Measurements from ENCODE around the gene BICD1. TPM values are rescaled to one million over a fixed set of nuclear protein-coding genes. Genes with fewer than 3 reads are reported as not detected.

Gene BICD1
- total RNA-seq, 4 donors from 2014 or later, result 1.5 to 4.5 (median 2.4) TPM

DNA sequence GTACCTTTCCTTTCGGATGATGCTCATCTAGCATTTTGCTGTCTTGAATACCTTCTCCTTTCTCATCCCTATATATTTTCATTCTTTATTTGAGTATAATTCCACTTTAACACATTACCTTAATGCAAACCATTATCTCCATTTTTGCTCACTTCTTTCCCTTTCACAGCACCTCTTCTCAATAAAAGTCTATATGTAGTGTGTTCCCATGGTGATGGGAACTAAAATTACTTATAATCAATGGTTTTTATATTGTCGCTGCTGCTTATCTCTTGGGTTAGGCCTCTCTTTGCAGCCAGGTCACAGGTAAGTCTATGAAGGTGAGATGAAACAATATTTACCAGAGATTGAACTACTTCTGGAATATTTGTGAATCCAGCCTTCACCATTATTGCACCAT is 171.1 kb downstream of the BICD1 start:
- WGBS, 2 donors, result 94 to 98% methylated on average over 2 of the region's 2 CpGs
- no peak overlapping the region for H3K4me3 ChIP-seq (ENCODE audit: low read depth, poor library complexity, severe bottlenecking)
- TF ChIP-seq, protein P1, sequence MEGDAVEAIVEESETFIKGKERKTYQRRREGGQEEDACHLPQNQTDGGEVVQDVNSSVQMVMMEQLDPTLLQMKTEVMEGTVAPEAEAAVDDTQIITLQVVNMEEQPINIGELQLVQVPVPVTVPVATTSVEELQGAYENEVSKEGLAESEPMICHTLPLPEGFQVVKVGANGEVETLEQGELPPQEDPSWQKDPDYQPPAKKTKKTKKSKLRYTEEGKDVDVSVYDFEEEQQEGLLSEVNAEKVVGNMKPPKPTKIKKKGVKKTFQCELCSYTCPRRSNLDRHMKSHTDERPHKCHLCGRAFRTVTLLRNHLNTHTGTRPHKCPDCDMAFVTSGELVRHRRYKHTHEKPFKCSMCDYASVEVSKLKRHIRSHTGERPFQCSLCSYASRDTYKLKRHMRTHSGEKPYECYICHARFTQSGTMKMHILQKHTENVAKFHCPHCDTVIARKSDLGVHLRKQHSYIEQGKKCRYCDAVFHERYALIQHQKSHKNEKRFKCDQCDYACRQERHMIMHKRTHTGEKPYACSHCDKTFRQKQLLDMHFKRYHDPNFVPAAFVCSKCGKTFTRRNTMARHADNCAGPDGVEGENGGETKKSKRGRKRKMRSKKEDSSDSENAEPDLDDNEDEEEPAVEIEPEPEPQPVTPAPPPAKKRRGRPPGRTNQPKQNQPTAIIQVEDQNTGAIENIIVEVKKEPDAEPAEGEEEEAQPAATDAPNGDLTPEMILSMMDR (IDR thresholded peaks at IDR 0.05), result no peak
- no peak for TF ChIP-seq POLR2A (IDR thresholded peaks at IDR 0.05)
- DNase-seq (ENCODE audit: low spot score in 2 of 2), result no peak
- intact Hi-C loops (cut with DNase I; ENCODE audit: low total_unique reads), result no loop called here

DNA sequence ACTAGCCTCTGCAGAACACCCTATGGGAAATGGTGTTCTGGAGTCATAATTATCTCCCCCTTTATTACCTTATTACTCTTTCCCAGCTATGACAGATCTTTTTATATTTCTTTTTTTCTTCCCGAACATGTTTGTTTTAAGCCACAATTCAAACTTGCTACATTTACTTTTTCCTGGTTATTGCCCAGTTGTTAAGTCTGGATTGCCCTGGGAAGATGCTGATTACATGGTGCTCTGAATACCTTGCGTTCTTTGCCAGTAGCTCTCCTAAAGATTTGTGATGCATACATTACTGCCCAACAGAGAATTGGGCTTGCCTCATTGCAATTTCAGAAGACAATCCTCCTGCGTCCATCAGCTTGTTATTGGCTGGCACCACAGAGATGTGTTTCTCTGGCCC is 174.5 kb downstream of the BICD1 start:
- TF ChIP-seq POLR2A (IDR thresholded peaks at IDR 0.05), result no peak
- TF ChIP-seq, protein P1 (IDR thresholded peaks at IDR 0.05), result no peak
- intact Hi-C loops (cut with DNase I; ENCODE audit: low total_unique reads), result no loop called here
- no peak overlapping the region for H3K4me3 ChIP-seq (ENCODE audit: low read depth, poor library complexity, severe bottlenecking)
- DNase-seq (ENCODE audit: low spot score in 2 of 2), result no peak
- 89 to 93% methylated on average over 3 of the region's 3 CpGs for WGBS, 2 donors

DNA sequence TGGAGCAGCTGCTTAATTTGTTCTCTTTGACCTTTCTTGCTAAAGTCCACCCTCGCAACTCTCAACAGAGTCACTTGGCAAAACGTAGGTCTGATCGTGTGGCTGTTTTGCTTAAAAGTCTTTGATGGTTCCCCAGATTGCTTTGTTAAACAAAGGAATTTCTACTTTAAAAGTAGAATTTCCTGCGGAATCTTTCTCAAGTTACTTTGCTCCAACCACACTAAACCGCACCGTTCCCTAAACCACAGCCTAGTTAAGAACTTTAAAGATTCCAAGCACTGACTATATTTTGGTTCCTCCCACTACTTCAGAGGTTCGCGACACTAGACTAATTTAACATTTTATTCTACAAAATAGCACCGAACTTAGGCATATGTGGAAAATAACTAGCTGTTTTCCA is 177.9 kb downstream of the BICD1 start:
- no peak overlapping the region for H3K4me3 ChIP-seq (ENCODE audit: low read depth, poor library complexity, severe bottlenecking)
- DNase-seq (ENCODE audit: low spot score in 2 of 2), result no peak
- no peak for TF ChIP-seq POLR2A (IDR thresholded peaks at IDR 0.05)
- TF ChIP-seq, protein P1 (IDR thresholded peaks at IDR 0.05), result no peak
- WGBS, 2 donors, result 83 to 86% methylated on average over 9 of the region's 9 CpGs
- intact Hi-C loops (cut with DNase I; ENCODE audit: low total_unique reads), result no loop called here

DNA sequence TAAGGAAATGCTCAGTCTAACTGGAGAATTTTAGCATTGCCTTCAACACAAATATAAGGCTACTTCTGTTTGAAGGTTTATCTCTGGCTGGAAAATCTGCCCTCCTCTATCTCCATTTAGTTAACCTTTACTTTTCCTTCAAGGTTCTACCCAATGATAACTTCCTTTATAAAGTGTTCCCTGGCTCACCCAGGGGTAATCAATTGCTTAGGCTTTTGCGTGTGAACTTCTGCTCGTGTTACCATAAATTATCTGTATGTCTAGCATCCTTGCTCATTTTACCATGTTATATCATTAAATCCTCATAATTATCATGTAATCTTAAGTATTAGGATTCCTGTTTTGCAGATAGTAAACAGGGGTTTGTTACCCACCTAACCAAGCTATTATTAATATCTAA is 178.4 kb downstream of the BICD1 start:
- 45 to 50% methylated on average over 2 of the region's 2 CpGs for WGBS, 2 donors
- no peak overlapping the region for H3K4me3 ChIP-seq (ENCODE audit: low read depth, poor library complexity, severe bottlenecking)
- TF ChIP-seq, protein P1 (IDR thresholded peaks at IDR 0.05), result no peak
- no peak for TF ChIP-seq POLR2A (IDR thresholded peaks at IDR 0.05)
- intact Hi-C loops (cut with DNase I; ENCODE audit: low total_unique reads), result no loop called here
- DNase-seq (ENCODE audit: low spot score in 2 of 2), result no peak

DNA sequence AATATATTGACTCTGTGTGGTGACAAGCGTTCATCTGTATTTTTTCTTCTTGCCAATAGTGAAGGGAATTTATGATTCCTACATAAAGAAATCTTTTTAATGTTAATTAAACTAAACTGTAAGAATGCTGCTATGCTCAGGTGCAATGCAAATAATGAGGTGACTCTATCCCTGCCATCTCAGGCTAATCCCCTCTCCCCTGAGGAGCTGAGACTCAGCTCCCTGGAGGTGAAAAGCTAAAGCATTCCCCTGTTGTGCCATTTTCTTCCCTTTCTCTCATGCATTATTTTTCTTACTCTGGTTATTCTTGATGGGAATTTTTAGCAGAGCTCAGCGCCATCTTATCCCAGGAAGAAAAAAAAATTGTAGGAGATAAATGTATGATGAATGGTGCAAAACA is 178.8 kb downstream of the BICD1 start:
- H3K4me3 ChIP-seq (ENCODE audit: low read depth, poor library complexity, severe bottlenecking), result no peak overlapping the region
- DNase-seq (ENCODE audit: low spot score in 2 of 2), result no peak
- 45% methylated on average over 2 of the region's 2 CpGs for WGBS, 2 donors
- no peak for TF ChIP-seq POLR2A (IDR thresholded peaks at IDR 0.05)
- TF ChIP-seq, protein P1 (IDR thresholded peaks at IDR 0.05), result no peak
- intact Hi-C loops (cut with DNase I; ENCODE audit: low total_unique reads), result no loop called here

DNA sequence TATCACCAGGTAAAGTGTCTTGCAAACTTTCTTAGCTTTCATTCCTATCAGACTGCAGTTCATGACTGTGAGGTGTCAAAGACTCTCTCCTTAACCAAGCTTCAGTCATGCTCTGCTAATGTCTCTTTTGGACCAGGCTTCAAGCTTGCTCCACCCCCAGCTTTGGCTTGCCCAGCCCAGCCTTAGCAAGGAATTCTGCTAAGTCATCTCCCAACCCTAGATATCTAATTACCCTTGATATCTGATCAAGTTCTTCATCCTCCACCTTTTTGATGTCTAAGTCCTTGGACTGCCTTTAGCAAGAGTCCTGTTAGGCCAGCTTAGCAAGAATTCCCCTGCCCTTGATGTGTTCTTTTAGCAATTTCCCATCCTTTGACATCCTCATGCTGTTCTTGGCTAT is 183.8 kb downstream of the BICD1 start:
- intact Hi-C loops (cut with DNase I; ENCODE audit: low total_unique reads), result loop anchor here (10.0 kb wide), 1 partner anchor 226 kb away; no protein-coding TSS in a partner anchor
- no peak for TF ChIP-seq POLR2A (IDR thresholded peaks at IDR 0.05)
- TF ChIP-seq, protein P1 (IDR thresholded peaks at IDR 0.05), result no peak
- DNase-seq (ENCODE audit: low spot score in 2 of 2), result no peak
- H3K4me3 ChIP-seq (ENCODE audit: low read depth, poor library complexity, severe bottlenecking), result no peak overlapping the region
